Measurements from ENCODE around the gene TANC1. TPM values are rescaled to one million over a fixed set of nuclear protein-coding genes. Genes with fewer than 3 reads are reported as not detected.

The TANC1 gene
- total and polyA plus RNA-seq, 7 experiments from 2014 or later = 0.13 to 0.39 (median 0.22) TPM; not detected in 1

DNA sequence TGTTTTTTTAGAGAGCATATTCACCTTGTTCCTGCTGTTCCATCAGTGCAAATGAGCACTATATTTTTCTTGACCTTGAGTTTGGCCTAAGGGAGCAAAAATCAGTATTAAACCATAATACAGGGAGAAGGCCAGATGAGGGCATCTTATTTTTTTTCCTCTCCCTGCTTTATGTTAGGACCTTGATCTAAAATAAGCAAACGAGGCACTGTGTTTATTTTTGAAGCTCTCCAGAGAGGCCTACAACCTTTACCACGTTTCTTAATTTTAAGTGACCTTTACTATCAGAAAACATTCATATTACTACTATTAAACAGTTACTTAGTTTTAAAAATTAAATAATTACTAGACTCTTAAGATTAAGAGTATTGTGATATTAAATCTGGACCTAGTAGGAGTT, 100.8 kb downstream of the TANC1 start:
- ChIA-PET CTCF (interaction anchor here (0.7 kb wide), 1 partner anchor 19 kb away, joined by 4 read pairs; no protein-coding TSS in a partner anchor), POLR2A (no interaction called here)
- Histone ChIP-seq H3K4me3 (ENCODE audit: low read length) (no peak overlapping the region), H3K36me3 (ENCODE audit: control insufficient read depth in 2 of 3, insufficient read depth in 3 of 3, low read length in 3 of 3) (no peaks in the 10 kb centered on the region), H3K4me1 (ENCODE audit: control insufficient read depth in 2 of 2, insufficient read depth in 2 of 2, low read length in 2 of 2) (no peaks in the 10 kb centered on the region), H3K9me3 (ENCODE audit: control insufficient read depth in 2 of 3, low read length in 3 of 3) (no peaks in the 10 kb centered on the region), H3K27ac (ENCODE audit: low read depth, low read length) (no peak overlapping the region), H3K27me3 (ENCODE audit: control insufficient read depth in 2 of 2, insufficient read depth in 2 of 2, low read length in 2 of 2) (no peaks in the 10 kb centered on the region)
- ATAC-seq = no peak
- no peak for DNase-seq
- Mint-ChIP-seq H3K9me3 (no peaks in the 10 kb centered on the region), H3K27ac (no peak overlapping the region), H3K27me3 (no peaks in the 10 kb centered on the region), H3K4me1 (peaks cover 0 to 1% (median 0%) of the 10 kb centered on the region in 7 donors), H3K4me3 (no peak overlapping the region), H3K36me3 (no peaks in the 10 kb centered on the region)
- intact Hi-C loops (cut with micrococcal nuclease) = no loop called here

DNA sequence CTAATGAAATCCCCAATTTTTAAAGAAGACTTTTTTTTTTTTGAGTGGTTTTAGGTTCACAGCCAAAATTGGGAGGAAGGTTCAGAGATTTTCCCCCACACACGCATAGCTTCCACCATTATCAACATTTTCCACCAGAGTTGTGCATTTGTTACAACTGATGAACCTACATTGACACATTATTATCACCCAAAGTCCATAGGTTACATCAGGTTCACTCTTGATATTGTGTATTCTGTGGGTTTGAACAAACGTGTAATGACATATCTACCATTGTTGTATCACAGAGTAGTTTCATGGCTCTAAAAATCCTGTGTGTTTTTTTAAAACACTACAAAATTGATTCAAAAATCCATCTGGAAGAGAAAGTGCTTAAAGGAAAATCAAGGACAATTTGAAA, 101.8 kb downstream of the TANC1 start:
- Histone ChIP-seq H3K4me1 (ENCODE audit: control insufficient read depth in 2 of 2, insufficient read depth in 2 of 2, low read length in 2 of 2) (no peaks in the 10 kb centered on the region), H3K36me3 (ENCODE audit: control insufficient read depth in 2 of 3, insufficient read depth in 3 of 3, low read length in 3 of 3) (no peaks in the 10 kb centered on the region), H3K27me3 (ENCODE audit: control insufficient read depth in 2 of 2, insufficient read depth in 2 of 2, low read length in 2 of 2) (no peaks in the 10 kb centered on the region), H3K9me3 (ENCODE audit: control insufficient read depth in 2 of 3, low read length in 3 of 3) (no peaks in the 10 kb centered on the region), H3K4me3 (ENCODE audit: low read length) (no peak overlapping the region), H3K27ac (ENCODE audit: low read depth, low read length) (no peak overlapping the region)
- ATAC-seq = no peak
- ChIA-PET POLR2A (no interaction called here), CTCF (interaction anchor here (0.6 to 1.6 kb wide), 2 partner anchors 51 to 1524 kb away, joined by 4 read pairs; no protein-coding TSS in a partner anchor)
- DNase-seq = no peak
- intact Hi-C loops (cut with micrococcal nuclease) = no loop called here
- H3K27ac Mint-ChIP-seq = no peak overlapping the region
- H3K4me3 Mint-ChIP-seq = no peak overlapping the region
- H3K4me1 Mint-ChIP-seq = peaks cover 0 to 1% (median 0%) of the 10 kb centered on the region in 7 donors
- H3K36me3 Mint-ChIP-seq = no peaks in the 10 kb centered on the region
- no peaks in the 10 kb centered on the region for H3K9me3 Mint-ChIP-seq
- no peaks in the 10 kb centered on the region for H3K27me3 Mint-ChIP-seq

DNA sequence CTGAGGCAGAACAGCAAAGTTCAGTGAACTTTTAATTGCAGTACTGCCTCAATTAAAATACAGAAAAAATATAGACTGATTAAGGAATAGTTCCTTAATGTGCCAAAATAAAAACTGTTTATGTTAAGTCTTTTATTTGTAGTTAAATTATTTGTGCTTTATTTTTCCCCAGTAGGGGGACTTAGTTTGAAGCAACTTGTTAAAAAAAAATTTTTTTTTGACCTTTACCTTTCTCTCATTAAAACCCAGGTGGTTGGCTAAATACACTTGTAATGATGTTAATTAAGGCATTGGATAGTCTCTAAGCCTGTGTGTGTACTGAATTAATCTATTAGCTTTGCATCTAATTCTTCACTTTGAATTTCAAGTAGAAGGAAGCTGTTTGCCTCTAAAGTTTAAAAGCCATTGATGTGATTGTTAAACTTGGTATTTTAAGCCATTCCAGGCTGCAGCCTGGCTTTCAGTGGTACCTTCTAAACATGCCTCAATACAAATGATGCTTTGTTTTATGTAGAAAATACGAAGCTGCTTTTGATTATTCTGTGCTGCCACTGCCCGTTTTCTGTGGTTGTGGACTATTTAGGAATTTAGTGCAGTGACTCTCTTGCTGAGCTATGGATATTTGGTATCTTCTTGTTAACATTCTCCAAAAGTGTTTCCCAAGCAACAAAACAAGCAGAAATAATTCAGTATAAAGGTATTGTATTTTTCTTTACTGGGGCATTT, 102.9 kb downstream of the TANC1 start:
- Histone ChIP-seq H3K9me3 (ENCODE audit: control insufficient read depth in 2 of 3, low read length in 3 of 3) (no peaks in the 10 kb centered on the region), H3K27ac (ENCODE audit: low read depth, low read length) (no peak overlapping the region), H3K27me3 (ENCODE audit: control insufficient read depth in 2 of 2, insufficient read depth in 2 of 2, low read length in 2 of 2) (no peaks in the 10 kb centered on the region), H3K4me1 (ENCODE audit: control insufficient read depth in 2 of 2, insufficient read depth in 2 of 2, low read length in 2 of 2) (no peaks in the 10 kb centered on the region), H3K36me3 (ENCODE audit: control insufficient read depth in 2 of 3, insufficient read depth in 3 of 3, low read length in 3 of 3) (no peaks in the 10 kb centered on the region), H3K4me3 (ENCODE audit: low read length) (no peak overlapping the region)
- no peaks in the 10 kb centered on the region for H3K36me3 Mint-ChIP-seq
- CTCF ChIA-PET = interaction anchor here (0.6 to 1.6 kb wide), 2 partner anchors 50 to 255 kb away, joined by 4 read pairs; no protein-coding TSS in a partner anchor
- peaks cover 0 to 1% (median 0%) of the 10 kb centered on the region in 7 donors for H3K4me1 Mint-ChIP-seq
- no peak overlapping the region for H3K27ac Mint-ChIP-seq
- no peaks in the 10 kb centered on the region for H3K9me3 Mint-ChIP-seq
- no peak overlapping the region for H3K4me3 Mint-ChIP-seq
- no peak for DNase-seq
- intact Hi-C loops (cut with micrococcal nuclease) = no loop called here
- ATAC-seq = no peak
- H3K27me3 Mint-ChIP-seq = no peaks in the 10 kb centered on the region
- POLR2A ChIA-PET = no interaction called here

DNA sequence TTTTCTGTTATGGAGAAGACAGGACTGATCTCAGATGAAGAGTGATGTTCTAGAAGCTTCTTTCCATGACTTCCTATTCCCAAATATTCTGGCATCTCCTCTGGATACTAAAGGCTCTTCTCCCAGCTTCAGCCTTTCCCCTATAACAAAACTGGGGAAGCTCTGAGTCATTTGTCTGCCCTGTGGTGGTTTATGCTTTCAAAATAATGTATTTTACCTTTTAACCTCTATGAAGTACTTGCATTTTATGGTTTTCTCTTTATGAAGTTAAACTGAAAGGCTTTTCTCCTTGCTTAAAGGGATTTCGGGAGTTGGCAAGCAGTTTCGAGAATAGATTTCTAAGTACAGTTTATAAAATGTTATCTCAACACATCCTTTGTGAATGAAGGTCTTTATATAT, 104.4 kb downstream of the TANC1 start:
- intact Hi-C loops (cut with micrococcal nuclease) = no loop called here
- Histone ChIP-seq H3K4me1 (ENCODE audit: control insufficient read depth in 2 of 2, insufficient read depth in 2 of 2, low read length in 2 of 2) (no peaks in the 10 kb centered on the region), H3K36me3 (ENCODE audit: control insufficient read depth in 2 of 3, insufficient read depth in 3 of 3, low read length in 3 of 3) (no peaks in the 10 kb centered on the region), H3K4me3 (ENCODE audit: low read length) (no peak overlapping the region), H3K9me3 (ENCODE audit: control insufficient read depth in 2 of 3, low read length in 3 of 3) (no peaks in the 10 kb centered on the region), H3K27me3 (ENCODE audit: control insufficient read depth in 2 of 2, insufficient read depth in 2 of 2, low read length in 2 of 2) (no peaks in the 10 kb centered on the region), H3K27ac (ENCODE audit: low read depth, low read length) (no peak overlapping the region)
- DNase-seq (no peak), ATAC-seq (no peak)
- POLR2A ChIA-PET = no interaction called here
- CTCF ChIA-PET = interaction anchor here (0.6 kb wide), 1 partner anchor 54 kb away, joined by 3 read pairs; no protein-coding TSS in a partner anchor
- Mint-ChIP-seq H3K27me3 (peaks cover 0 to 2% (median 0%) of the 10 kb centered on the region in 5 donors), H3K4me1 (peaks cover 0 to 1% (median 0%) of the 10 kb centered on the region in 7 donors), H3K4me3 (no peak overlapping the region), H3K9me3 (no peaks in the 10 kb centered on the region), H3K36me3 (no peaks in the 10 kb centered on the region), H3K27ac (no peak overlapping the region)

DNA sequence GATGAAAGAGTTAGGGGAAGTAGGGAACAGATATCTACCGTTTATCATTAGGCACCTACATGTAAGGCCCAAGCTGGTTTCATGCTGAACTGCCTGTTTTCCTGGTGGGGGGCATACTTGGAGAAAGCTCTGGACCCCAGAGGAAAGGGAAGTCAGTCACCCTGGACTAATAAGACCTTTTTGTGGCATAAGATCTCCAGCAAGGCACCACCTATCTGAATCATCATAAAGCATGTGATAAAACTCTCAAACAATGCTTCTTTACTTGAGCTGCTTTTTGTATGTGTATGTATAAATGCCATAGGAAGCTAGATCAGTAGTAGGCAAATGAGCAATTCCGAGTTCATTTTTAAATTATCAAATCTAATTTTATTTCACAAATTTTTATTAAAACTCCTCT, 104.8 kb downstream of the TANC1 start:
- POLR2A ChIA-PET = no interaction called here
- H3K27ac Mint-ChIP-seq = no peak overlapping the region
- Histone ChIP-seq H3K4me3 (ENCODE audit: low read length) (no peak overlapping the region), H3K4me1 (ENCODE audit: control insufficient read depth in 2 of 2, insufficient read depth in 2 of 2, low read length in 2 of 2) (no peaks in the 10 kb centered on the region), H3K36me3 (ENCODE audit: control insufficient read depth in 2 of 3, insufficient read depth in 3 of 3, low read length in 3 of 3) (no peaks in the 10 kb centered on the region), H3K27ac (ENCODE audit: low read depth, low read length) (no peak overlapping the region), H3K9me3 (ENCODE audit: control insufficient read depth in 2 of 3, low read length in 3 of 3) (no peaks in the 10 kb centered on the region), H3K27me3 (ENCODE audit: control insufficient read depth in 2 of 2, insufficient read depth in 2 of 2, low read length in 2 of 2) (no peaks in the 10 kb centered on the region)
- H3K4me1 Mint-ChIP-seq = peaks cover 0 to 1% (median 0%) of the 10 kb centered on the region in 7 donors
- no peak for DNase-seq
- H3K36me3 Mint-ChIP-seq = no peaks in the 10 kb centered on the region
- no peak overlapping the region for H3K4me3 Mint-ChIP-seq
- CTCF ChIA-PET = no interaction called here
- peaks cover 0 to 4% (median 0%) of the 10 kb centered on the region in 5 donors for H3K27me3 Mint-ChIP-seq
- no peak for ATAC-seq
- H3K9me3 Mint-ChIP-seq = no peaks in the 10 kb centered on the region
- intact Hi-C loops (cut with micrococcal nuclease) = no loop called here

- H3K27me3 Mint-ChIP-seq = peaks cover 0 to 4% (median 0%) of the 10 kb centered on the region in 5 donors
- intact Hi-C loops (cut with micrococcal nuclease) = no loop called here
Measured at GRCh38 chr2:159074605-159075004, 106.2 kb downstream of the TANC1 start.

DNA sequence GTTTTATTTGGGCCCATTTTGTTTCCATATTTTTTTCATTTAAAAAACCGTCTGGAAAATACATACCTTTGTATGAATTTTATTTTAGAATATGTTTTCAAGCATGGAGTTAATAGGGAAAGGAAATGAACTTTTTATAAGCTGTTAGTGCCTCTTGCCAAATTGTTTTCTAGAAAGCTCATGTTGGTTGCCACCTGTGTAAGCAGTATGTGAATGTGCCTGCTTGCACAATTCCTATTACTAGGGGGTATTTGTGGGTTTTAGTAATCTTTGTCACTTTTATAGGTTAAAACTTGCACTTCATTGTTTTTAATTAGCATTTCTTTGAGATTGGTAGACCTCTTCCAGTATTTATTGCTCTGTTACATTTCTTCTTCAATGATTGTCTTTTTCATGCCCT, 107.3 kb downstream of the TANC1 start:
- H3K9me3 ChIP-seq (ENCODE audit: control insufficient read depth in 2 of 3, low read length in 3 of 3) = no peaks in the 10 kb centered on the region
- ChIA-PET POLR2A (no interaction called here), CTCF (interaction anchor here (0.5 kb wide), 1 partner anchor 124 kb away, joined by 3 read pairs; no protein-coding TSS in a partner anchor)
- H3K36me3 Mint-ChIP-seq = no peaks in the 10 kb centered on the region
- peaks cover 0 to 1% (median 0%) of the 10 kb centered on the region in 7 donors for H3K4me1 Mint-ChIP-seq
- H3K4me3 ChIP-seq (ENCODE audit: low read length) = no peak overlapping the region
- H3K4me3 Mint-ChIP-seq = no peak overlapping the region
- H3K27ac ChIP-seq (ENCODE audit: low read depth, low read length) = no peak overlapping the region
- H3K27ac Mint-ChIP-seq = no peak overlapping the region
- H3K27me3 Mint-ChIP-seq = peaks cover 0 to 4% (median 0%) of the 10 kb centered on the region in 5 donors
- H3K4me1 ChIP-seq (ENCODE audit: control insufficient read depth in 2 of 2, insufficient read depth in 2 of 2, low read length in 2 of 2) = no peaks in the 10 kb centered on the region
- H3K27me3 ChIP-seq (ENCODE audit: control insufficient read depth in 2 of 2, insufficient read depth in 2 of 2, low read length in 2 of 2) = no peaks in the 10 kb centered on the region
- peaks cover 0 to 5% (median 0%) of the 10 kb centered on the region in 11 donors for H3K9me3 Mint-ChIP-seq
- intact Hi-C loops (cut with micrococcal nuclease) = no loop called here
- no peak for DNase-seq
- no peaks in the 10 kb centered on the region for H3K36me3 ChIP-seq (ENCODE audit: control insufficient read depth in 2 of 3, insufficient read depth in 3 of 3, low read length in 3 of 3)
- no peak for ATAC-seq

More at GRCh38 chr2:159074605-159075004, 106.2 kb downstream of the TANC1 start:
- Histone ChIP-seq H3K27me3 (ENCODE audit: control insufficient read depth in 2 of 2, insufficient read depth in 2 of 2, low read length in 2 of 2) (no peaks in the 10 kb centered on the region), H3K4me1 (ENCODE audit: control insufficient read depth in 2 of 2, insufficient read depth in 2 of 2, low read length in 2 of 2) (no peaks in the 10 kb centered on the region), H3K36me3 (ENCODE audit: control insufficient read depth in 2 of 3, insufficient read depth in 3 of 3, low read length in 3 of 3) (no peaks in the 10 kb centered on the region), H3K27ac (ENCODE audit: low read depth, low read length) (no peak overlapping the region), H3K9me3 (ENCODE audit: control insufficient read depth in 2 of 3, low read length in 3 of 3) (no peaks in the 10 kb centered on the region), H3K4me3 (ENCODE audit: low read length) (no peak overlapping the region)
- no peak for ATAC-seq
- Mint-ChIP-seq H3K36me3 (no peaks in the 10 kb centered on the region), H3K9me3 (no peaks in the 10 kb centered on the region), H3K4me3 (no peak overlapping the region), H3K4me1 (peaks cover 0 to 1% (median 0%) of the 10 kb centered on the region in 7 donors), H3K27ac (no peak overlapping the region)
- DNase-seq = no peak
- POLR2A ChIA-PET = no interaction called here
- CTCF ChIA-PET = no interaction called here

Measured in naive thymus-derived CD4-positive, alpha-beta T cell (primary cell).